ENCODE data around the gene PHF20. TPM values are rescaled to one million over a fixed set of nuclear protein-coding genes. Genes with fewer than 3 reads are reported as not detected.
"Not testable (repeated sequence)": the region's sequence is repeated elsewhere in the genome, so short reads cannot be mapped to it uniquely, and the experiment has no call there.

Gene PHF20
- total RNA-seq, 1 donor from 2014 or later, result 74.2 TPM

GRCh38 chr20:35871259-35871771 lies 99.5 kb downstream of the PHF20 start:
- intact Hi-C loops (cut with DNase I), result no loop called here
- DNase-seq (ENCODE audit: low spot score) (peak; percentile 63), ATAC-seq (peak; percentile 50)

- ATAC-seq (peak; percentile 20), DNase-seq (ENCODE audit: low spot score) (no peak)
- intact Hi-C loops (cut with DNase I), result no loop called here
These were observed 104.2 kb downstream of the PHF20 start for GRCh38 chr20:35876033-35876320.

- ATAC-seq (no peak), DNase-seq (ENCODE audit: low spot score) (no peak)
- intact Hi-C loops (cut with DNase I), result no loop called here
These were observed 105.8 kb downstream of the PHF20 start for GRCh38 chr20:35877611-35878010.

GRCh38 chr20:35878113-35878625 lies 106.4 kb downstream of the PHF20 start:
- intact Hi-C loops (cut with DNase I), result no loop called here
- no peak for ATAC-seq

GRCh38 chr20:35881676-35882075 lies 109.9 kb downstream of the PHF20 start:
- DNase-seq (ENCODE audit: low spot score), result no peak
- intact Hi-C loops (cut with DNase I), result no loop called here
- ATAC-seq, result no peak

More at GRCh38 chr20:35878113-35878625, 106.4 kb downstream of the PHF20 start:
- no peak for DNase-seq (ENCODE audit: low spot score)

- intact Hi-C loops (cut with DNase I); ATAC-seq; DNase-seq (ENCODE audit: low spot score): not testable (repeated sequence)
These were observed 110.8 kb downstream of the PHF20 start for GRCh38 chr20:35882427-35883161.

- intact Hi-C loops (cut with DNase I), result no loop called here
- no peak for DNase-seq (ENCODE audit: low spot score)
These were observed 111.5 kb downstream of the PHF20 start for GRCh38 chr20:35883336-35883777.

GRCh38 chr20:35883778-35884540 lies 112.1 kb downstream of the PHF20 start:
- peak; percentile 77 for DNase-seq (ENCODE audit: low spot score)
- intact Hi-C loops (cut with DNase I), result no loop called here
- ATAC-seq, result peak; percentile 94

More at GRCh38 chr20:35883336-35883777, 111.5 kb downstream of the PHF20 start:
- ATAC-seq, result no peak

GRCh38 chr20:35884541-35884865 lies 112.7 kb downstream of the PHF20 start:
- ATAC-seq (no peak), DNase-seq (ENCODE audit: low spot score) (no peak)
- intact Hi-C loops (cut with DNase I), result no loop called here

- intact Hi-C loops (cut with DNase I), result no loop called here
- DNase-seq (ENCODE audit: low spot score), result no peak
- no peak for ATAC-seq
These were observed 113.4 kb downstream of the PHF20 start for GRCh38 chr20:35885212-35885611.

GRCh38 chr20:35886537-35886936 lies 114.7 kb downstream of the PHF20 start:
- intact Hi-C loops (cut with DNase I), result no loop called here
- ATAC-seq (no peak), DNase-seq (ENCODE audit: low spot score) (no peak)

- DNase-seq (ENCODE audit: low spot score) (no peak), ATAC-seq (no peak)
- intact Hi-C loops (cut with DNase I), result no loop called here
These were observed 115.7 kb downstream of the PHF20 start for GRCh38 chr20:35887393-35888064.

- DNase-seq (ENCODE audit: low spot score) (no peak), ATAC-seq (no peak)
- intact Hi-C loops (cut with DNase I), result no loop called here
These were observed 116.8 kb downstream of the PHF20 start for GRCh38 chr20:35888657-35889056.

GRCh38 chr20:35891375-35891774 lies 119.6 kb downstream of the PHF20 start:
- DNase-seq (ENCODE audit: low spot score) (no peak), ATAC-seq (no peak)
- intact Hi-C loops (cut with DNase I), result no loop called here

- intact Hi-C loops (cut with DNase I), result no loop called here
- DNase-seq (ENCODE audit: low spot score), result no peak
- ATAC-seq, result no peak
These were observed 121.1 kb downstream of the PHF20 start for GRCh38 chr20:35892871-35893270.

GRCh38 chr20:35893942-35894341 lies 122.1 kb downstream of the PHF20 start:
- no peak for ATAC-seq
- no peak for DNase-seq (ENCODE audit: low spot score)
- intact Hi-C loops (cut with DNase I), result no loop called here

GRCh38 chr20:35895516-35895915 lies 123.7 kb downstream of the PHF20 start:
- ATAC-seq; DNase-seq (ENCODE audit: low spot score); intact Hi-C loops (cut with DNase I): not testable (repeated sequence)

GRCh38 chr20:35899064-35899463 lies 127.2 kb downstream of the PHF20 start:
- ATAC-seq (no peak), DNase-seq (ENCODE audit: low spot score) (no peak)
- intact Hi-C loops (cut with DNase I), result no loop called here

GRCh38 chr20:35901230-35901629 lies 129.4 kb downstream of the PHF20 start:
- ATAC-seq; DNase-seq (ENCODE audit: low spot score); intact Hi-C loops (cut with DNase I): not testable (repeated sequence)

Data from sciatic nerve (tissue), 2 donors.